Gastrocnemius medialis (tissue), 4 donors: Measurements from ENCODE around the gene APBA2.

ENCODE experiments used
- CTCF ChIP-seq, 5 experiments: fragments of 450-650 bp in 3 of 5; fragments of 200-600 bp in 2 of 5; sonication (generic) in 2 of 5; IDR thresholded peaks in 4 of 5; conservative IDR thresholded peaks in 1 of 5; 1 replicate in 4 of 5; 2 replicates in 1 of 5; pipeline ENCODE4 v1.5.1; 2016 to 2019; ENCODE audit warnings: antibody characterized with exemption in 5 of 5, mild to moderate bottlenecking in 3 of 5, moderate library complexity in 3 of 5
- POLR2A ChIP-seq, 2 donors: fragments of 450-650 bp; IDR thresholded peaks; one replicate each; pipeline ENCODE4 v1.6.1; 2017; ENCODE audit warnings: antibody characterized with exemption in 2 of 2, mild to moderate bottlenecking in 2 of 2, moderate library complexity in 2 of 2

GRCh38 chr15:29055876-29056275, 170.1 kb downstream of the APBA2 start:
- TF ChIP-seq CTCF (IDR thresholded peaks at IDR 0.05 in 4 of 5, conservative IDR thresholded peaks at IDR 0.05 in 1 of 5) = no peak
- TF ChIP-seq POLR2A (IDR thresholded peaks at IDR 0.05) = no peak
